ENCODE measurements around the gene MANBA.

The MANBA gene

GRCh38 chr4:102601586-102602227 is 159.1 kb downstream of the MANBA start:
- H3K36me3 ChIP-seq (ENCODE audit: control insufficient read depth, low read length), result peaks cover 78% of the 10 kb centered on the region
- no peak overlapping the region for H3K4me2 ChIP-seq (ENCODE audit: low read length)
- H3K9me3 ChIP-seq (ENCODE audit: control insufficient read depth, insufficient read depth, low read length), result no peaks in the 10 kb centered on the region
- H3F3A ChIP-seq (ENCODE audit: control insufficient read depth, insufficient read depth), result no peaks in the 10 kb centered on the region
- H3K4me3 ChIP-seq (ENCODE audit: low read length), result no peak overlapping the region
- H3K79me2 ChIP-seq (ENCODE audit: control insufficient read depth, low read length), result no peaks in the 10 kb centered on the region
- no peaks in the 10 kb centered on the region for H3K27me3 ChIP-seq (ENCODE audit: control insufficient read depth, low read length)
- H3K4me1 ChIP-seq (ENCODE audit: control insufficient read depth, low read length), result no peaks in the 10 kb centered on the region
- no peaks in the 10 kb centered on the region for H3K9me2 ChIP-seq (replicated peaks; ENCODE audit: control insufficient read depth, low read length)
- H3K27ac ChIP-seq (ENCODE audit: low read depth, low read length), result no peak overlapping the region
- no peaks in the 10 kb centered on the region for H4K20me1 ChIP-seq (ENCODE audit: control insufficient read depth, insufficient read depth, low read depth, low read length)
- TF ChIP-seq, protein P1, sequence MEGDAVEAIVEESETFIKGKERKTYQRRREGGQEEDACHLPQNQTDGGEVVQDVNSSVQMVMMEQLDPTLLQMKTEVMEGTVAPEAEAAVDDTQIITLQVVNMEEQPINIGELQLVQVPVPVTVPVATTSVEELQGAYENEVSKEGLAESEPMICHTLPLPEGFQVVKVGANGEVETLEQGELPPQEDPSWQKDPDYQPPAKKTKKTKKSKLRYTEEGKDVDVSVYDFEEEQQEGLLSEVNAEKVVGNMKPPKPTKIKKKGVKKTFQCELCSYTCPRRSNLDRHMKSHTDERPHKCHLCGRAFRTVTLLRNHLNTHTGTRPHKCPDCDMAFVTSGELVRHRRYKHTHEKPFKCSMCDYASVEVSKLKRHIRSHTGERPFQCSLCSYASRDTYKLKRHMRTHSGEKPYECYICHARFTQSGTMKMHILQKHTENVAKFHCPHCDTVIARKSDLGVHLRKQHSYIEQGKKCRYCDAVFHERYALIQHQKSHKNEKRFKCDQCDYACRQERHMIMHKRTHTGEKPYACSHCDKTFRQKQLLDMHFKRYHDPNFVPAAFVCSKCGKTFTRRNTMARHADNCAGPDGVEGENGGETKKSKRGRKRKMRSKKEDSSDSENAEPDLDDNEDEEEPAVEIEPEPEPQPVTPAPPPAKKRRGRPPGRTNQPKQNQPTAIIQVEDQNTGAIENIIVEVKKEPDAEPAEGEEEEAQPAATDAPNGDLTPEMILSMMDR (IDR thresholded peaks at IDR 0.05; ENCODE audit: low read depth, low read length, poor library complexity, severe bottlenecking), result no peak
- no peak for TF ChIP-seq EZH2phosphoT487 (IDR thresholded peaks at IDR 0.05; ENCODE audit: borderline replicate concordance, low read length)

DNA sequence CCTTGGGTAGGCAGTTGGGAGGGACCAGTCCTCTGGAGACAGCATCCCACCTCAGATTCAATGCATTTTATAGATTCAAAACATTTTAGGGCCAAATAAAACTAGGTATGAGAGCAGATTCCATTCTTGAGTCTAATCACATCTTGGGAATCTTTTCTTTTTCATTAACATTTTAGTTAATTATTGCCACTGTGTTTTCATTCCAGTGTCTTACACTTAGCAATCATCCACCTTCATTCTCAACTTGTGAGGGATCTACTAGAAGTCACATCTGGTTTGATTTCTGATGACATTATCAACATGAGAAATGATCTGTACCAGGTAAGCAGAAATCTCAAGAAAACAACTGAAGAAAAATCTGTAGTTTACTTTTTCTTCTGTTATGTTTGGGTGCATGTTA is 160.1 kb downstream of the MANBA start:
- Histone ChIP-seq H3F3A (ENCODE audit: control insufficient read depth, insufficient read depth) (no peaks in the 10 kb centered on the region), H3K27me3 (ENCODE audit: control insufficient read depth, low read length) (no peaks in the 10 kb centered on the region), H3K4me1 (ENCODE audit: control insufficient read depth, low read length) (no peaks in the 10 kb centered on the region), H3K36me3 (ENCODE audit: control insufficient read depth, low read length) (peaks cover 81% of the 10 kb centered on the region), H3K9me3 (ENCODE audit: control insufficient read depth, insufficient read depth, low read length) (no peaks in the 10 kb centered on the region), H4K20me1 (ENCODE audit: control insufficient read depth, insufficient read depth, low read depth, low read length) (no peaks in the 10 kb centered on the region), H3K4me3 (ENCODE audit: low read length) (no peak overlapping the region), H3K9me2 (replicated peaks; ENCODE audit: control insufficient read depth, low read length) (no peaks in the 10 kb centered on the region), H3K27ac (ENCODE audit: low read depth, low read length) (no peak overlapping the region), H3K79me2 (ENCODE audit: control insufficient read depth, low read length) (no peaks in the 10 kb centered on the region), H3K4me2 (ENCODE audit: low read length) (no peak overlapping the region)
- TF ChIP-seq, protein P1 (IDR thresholded peaks at IDR 0.05; ENCODE audit: low read depth, low read length, poor library complexity, severe bottlenecking), result no peak
- no peak for TF ChIP-seq EZH2phosphoT487 (IDR thresholded peaks at IDR 0.05; ENCODE audit: borderline replicate concordance, low read length)

DNA sequence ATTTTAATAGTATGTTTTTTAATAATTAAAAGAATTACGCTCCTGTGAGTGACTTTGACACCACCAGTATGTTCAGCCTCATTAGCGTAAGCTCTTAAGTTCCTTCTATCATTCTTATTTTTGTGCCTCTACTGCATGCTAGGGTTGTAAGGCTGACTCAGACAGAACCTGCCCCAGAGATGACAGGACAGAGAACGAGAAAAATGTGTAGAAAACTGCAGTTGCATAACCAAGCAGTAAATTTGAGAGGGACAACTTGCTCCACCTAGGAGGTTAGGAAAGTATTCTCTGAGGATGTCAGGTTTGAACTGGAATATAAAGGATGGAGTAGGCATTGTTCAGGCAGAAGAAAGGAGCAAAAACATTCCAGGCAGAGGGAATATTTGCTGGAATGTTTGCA is 160.9 kb downstream of the MANBA start:
- Histone ChIP-seq H3K27me3 (ENCODE audit: control insufficient read depth, low read length) (no peaks in the 10 kb centered on the region), H4K20me1 (ENCODE audit: control insufficient read depth, insufficient read depth, low read depth, low read length) (no peaks in the 10 kb centered on the region), H3K4me1 (ENCODE audit: control insufficient read depth, low read length) (no peaks in the 10 kb centered on the region), H3K4me3 (ENCODE audit: low read length) (no peak overlapping the region), H3K9me2 (replicated peaks; ENCODE audit: control insufficient read depth, low read length) (no peaks in the 10 kb centered on the region), H3K79me2 (ENCODE audit: control insufficient read depth, low read length) (no peaks in the 10 kb centered on the region), H3F3A (ENCODE audit: control insufficient read depth, insufficient read depth) (no peaks in the 10 kb centered on the region), H3K27ac (ENCODE audit: low read depth, low read length) (no peak overlapping the region), H3K4me2 (ENCODE audit: low read length) (no peak overlapping the region), H3K36me3 (ENCODE audit: control insufficient read depth, low read length) (peaks cover 79% of the 10 kb centered on the region), H3K9me3 (ENCODE audit: control insufficient read depth, insufficient read depth, low read length) (no peaks in the 10 kb centered on the region)
- TF ChIP-seq, protein P1 (IDR thresholded peaks at IDR 0.05; ENCODE audit: low read depth, low read length, poor library complexity, severe bottlenecking), result no peak
- no peak for TF ChIP-seq EZH2phosphoT487 (IDR thresholded peaks at IDR 0.05; ENCODE audit: borderline replicate concordance, low read length)

Data from DOHH2 (cell line).